Right renal cortex interstitium (tissue), 3 donors: ENCODE results near the gene SCNN1B. TPM values are rescaled to one million over a fixed set of nuclear protein-coding genes. Genes with fewer than 3 reads are reported as not detected.
"Not testable (repeated sequence)": the region's sequence is repeated elsewhere in the genome, so short reads cannot be mapped to it uniquely, and the experiment has no call there.

Source experiments
- DNase-seq, 3 donors: peaks; one replicate each; pipeline ENCODE4 v3.0.0-alpha.2; 2013; ENCODE audit warnings: low read depth in 3 of 3, low spot score in 2 of 3
- polyA plus RNA-seq, 3 donors: library from polyadenylated mRNA; unstranded; fragments of 120-200 nt; gene quantifications; one replicate each; pipeline ENCODE4 v1.2.1, GENCODE V29; 2013; ENCODE audit not compliant: insufficient read length in 3 of 3

The SCNN1B gene
- polyA plus RNA-seq, 3 donors: 11.5 to 20.4 (median 13.4) TPM

- DNase-seq: no peak
Observed at GRCh38 chr16:23288209-23288608, 13.9 kb upstream of the SCNN1B start.

GRCh38 chr16:23288726-23289512, 13.2 kb upstream of the SCNN1B start:
- DNase-seq: no peak

- no peak for DNase-seq
Observed at GRCh38 chr16:23290189-23291062, 11.7 kb upstream of the SCNN1B start.

GRCh38 chr16:23293016-23293415, 9.1 kb upstream of the SCNN1B start:
- no peak for DNase-seq

GRCh38 chr16:23294260-23294659, 7.8 kb upstream of the SCNN1B start:
- DNase-seq: no peak

GRCh38 chr16:23296994-23297393, 5.1 kb upstream of the SCNN1B start:
- no peak for DNase-seq

GRCh38 chr16:23298290-23298915, 3.7 kb upstream of the SCNN1B start:
- no peak for DNase-seq

- DNase-seq: not testable (repeated sequence)
Observed at GRCh38 chr16:23299815-23300214, 2.3 kb upstream of the SCNN1B start.

- no peak for DNase-seq
Observed at GRCh38 chr16:23301251-23302044, 654 bp upstream of the SCNN1B start.

GRCh38 chr16:23303685-23304084, 1.6 kb downstream of the SCNN1B start:
- DNase-seq: no peak

GRCh38 chr16:23304620-23305019, 2.5 kb downstream of the SCNN1B start:
- no peak for DNase-seq

- no peak for DNase-seq
Observed at GRCh38 chr16:23306199-23307100, 4.3 kb downstream of the SCNN1B start.

- no peak for DNase-seq
Observed at GRCh38 chr16:23310217-23310616, 8.1 kb downstream of the SCNN1B start.

GRCh38 chr16:23310744-23311143, 8.6 kb downstream of the SCNN1B start:
- DNase-seq: no peak

- no peak for DNase-seq
Observed at GRCh38 chr16:23316232-23316631, 14.1 kb downstream of the SCNN1B start.

- no peak for DNase-seq
Observed at GRCh38 chr16:23316634-23317265, 14.6 kb downstream of the SCNN1B start.

GRCh38 chr16:23317266-23317661, 15.2 kb downstream of the SCNN1B start:
- no peak for DNase-seq

- DNase-seq: no peak
Observed at GRCh38 chr16:23317751-23318150, 15.6 kb downstream of the SCNN1B start.

GRCh38 chr16:23318639-23319038, 16.5 kb downstream of the SCNN1B start:
- no peak for DNase-seq
